ENCODE results near the gene UGT1A7. TPM values are rescaled to one million over a fixed set of nuclear protein-coding genes. Genes with fewer than 3 reads are reported as not detected.

Gene UGT1A7
- total RNA-seq, 2 donors from 2014 or later, result 0.46 TPM; not detected in 1

DNA sequence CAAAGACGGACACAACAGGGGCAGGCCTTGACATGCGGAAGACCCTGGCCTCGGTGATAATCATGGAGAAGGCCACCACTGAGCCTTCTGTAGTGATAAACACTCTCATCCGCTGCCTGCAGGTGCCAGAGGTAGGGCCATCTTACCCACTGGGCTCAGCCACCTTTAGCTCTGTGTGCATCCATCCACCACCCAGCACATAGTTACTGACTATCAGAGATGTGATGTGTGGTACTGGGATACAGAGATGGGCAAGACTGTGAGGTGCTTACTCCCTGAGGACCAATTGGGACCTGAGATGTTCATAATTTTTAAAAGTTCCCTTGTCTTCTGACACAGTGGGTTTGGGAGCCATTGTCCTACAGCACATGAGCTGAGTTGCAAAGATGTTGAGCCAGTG lies 98.0 kb downstream of the UGT1A7 start:
- DNase-seq (ENCODE audit: low spot score), result no peak
- intact Hi-C loops (cut with DNase I), result no loop called here
- H3K27ac ChIP-seq, result no peak overlapping the region
- TF ChIP-seq CTCF (IDR thresholded peaks at IDR 0.05), result no peak
- no peak for TF ChIP-seq POLR2AphosphoS5 (IDR thresholded peaks at IDR 0.05)
- no peak for TF ChIP-seq POLR2A (IDR thresholded peaks at IDR 0.05)
- 93% methylated on average over 4 of the region's 4 CpGs for WGBS
- H3K27me3 ChIP-seq (replicated peaks; ENCODE audit: insufficient read depth), result no peaks in the 10 kb centered on the region
- H3K4me1 ChIP-seq (replicated peaks), result no peaks in the 10 kb centered on the region
- no peaks in the 10 kb centered on the region for H3K36me3 ChIP-seq
- H3K9me3 ChIP-seq, result no peaks in the 10 kb centered on the region
- H3K4me3 ChIP-seq, result no peak overlapping the region

GRCh38 chr2:233780771-233781170 lies 99.1 kb downstream of the UGT1A7 start:
- no peaks in the 10 kb centered on the region for H3K9me3 ChIP-seq
- no peaks in the 10 kb centered on the region for H3K36me3 ChIP-seq
- no peaks in the 10 kb centered on the region for H3K27me3 ChIP-seq (replicated peaks; ENCODE audit: insufficient read depth)
- TF ChIP-seq POLR2AphosphoS5 (IDR thresholded peaks at IDR 0.05), result no peak
- TF ChIP-seq CTCF (IDR thresholded peaks at IDR 0.05), result no peak
- no peak for TF ChIP-seq POLR2A (IDR thresholded peaks at IDR 0.05)
- no peak overlapping the region for H3K4me3 ChIP-seq
- 83% methylated on average over 4 of the region's 4 CpGs for WGBS
- no peaks in the 10 kb centered on the region for H3K4me1 ChIP-seq (replicated peaks)
- intact Hi-C loops (cut with DNase I), result no loop called here
- no peak overlapping the region for H3K27ac ChIP-seq
- DNase-seq (ENCODE audit: low spot score), result no peak

GRCh38 chr2:233789554-233789953 lies 107.9 kb downstream of the UGT1A7 start:
- intact Hi-C loops (cut with DNase I), result no loop called here
- H3K36me3 ChIP-seq, result no peaks in the 10 kb centered on the region
- no peak overlapping the region for H3K4me3 ChIP-seq
- WGBS, result 87% methylated on average over 7 of the region's 7 CpGs
- no peaks in the 10 kb centered on the region for H3K4me1 ChIP-seq (replicated peaks)
- no peak for TF ChIP-seq POLR2A (IDR thresholded peaks at IDR 0.05)
- no peaks in the 10 kb centered on the region for H3K9me3 ChIP-seq
- DNase-seq (ENCODE audit: low spot score), result no peak
- no peak overlapping the region for H3K27ac ChIP-seq
- H3K27me3 ChIP-seq (replicated peaks; ENCODE audit: insufficient read depth), result no peaks in the 10 kb centered on the region

GRCh38 chr2:233791151-233791882 lies 109.6 kb downstream of the UGT1A7 start:
- Histone ChIP-seq H3K27ac (no peak overlapping the region), H3K9me3 (no peaks in the 10 kb centered on the region), H3K4me1 (replicated peaks) (no peaks in the 10 kb centered on the region), H3K27me3 (replicated peaks; ENCODE audit: insufficient read depth) (no peaks in the 10 kb centered on the region), H3K4me3 (no peak overlapping the region), H3K36me3 (no peaks in the 10 kb centered on the region)
- WGBS, result 80% methylated on average over 18 of the region's 18 CpGs
- intact Hi-C loops (cut with DNase I), result no loop called here
- TF ChIP-seq CTCF (IDR thresholded peaks at IDR 0.05), result no peak
- no peak for TF ChIP-seq POLR2A (IDR thresholded peaks at IDR 0.05)
- TF ChIP-seq POLR2AphosphoS5 (IDR thresholded peaks at IDR 0.05), result no peak
- DNase-seq (ENCODE audit: low spot score), result no peak

GRCh38 chr2:233791883-233792329 lies 110.2 kb downstream of the UGT1A7 start:
- H3K4me3 ChIP-seq, result no peak overlapping the region
- TF ChIP-seq CTCF (IDR thresholded peaks at IDR 0.05) (no peak), POLR2A (IDR thresholded peaks at IDR 0.05) (no peak)
- WGBS, result 77% methylated on average over 9 of the region's 9 CpGs
- no peaks in the 10 kb centered on the region for H3K36me3 ChIP-seq
- intact Hi-C loops (cut with DNase I), result no loop called here
- no peaks in the 10 kb centered on the region for H3K27me3 ChIP-seq (replicated peaks; ENCODE audit: insufficient read depth)
- H3K27ac ChIP-seq, result no peak overlapping the region
- no peaks in the 10 kb centered on the region for H3K4me1 ChIP-seq (replicated peaks)
- H3K9me3 ChIP-seq, result no peaks in the 10 kb centered on the region
- DNase-seq (ENCODE audit: low spot score), result no peak

Data from prostate gland (tissue), 2 donors.